VCaP (cell line): ENCODE results near the gene HIPK1.
"Not testable (repeated sequence)": the region's sequence is repeated elsewhere in the genome, so short reads cannot be mapped to it uniquely, and the experiment has no call there.

Experiments used
- H3K27ac ChIP-seq: fragments of 450-650 bp; 2 replicates; pipeline ENCODE4 v1.5.1; 2017
- TF ChIP-seq, protein P1 (sequence below): fragments of 450-650 bp; conservative IDR thresholded peaks from 2 replicates; pipeline ENCODE4 v1.5.1; 2017; ENCODE audit warnings: mild to moderate bottlenecking, moderate library complexity

HIPK1 gene

GRCh38 chr1:114008480-114008941 is 79.4 kb downstream of the HIPK1 start:
- H3K27ac ChIP-seq, result no peak overlapping the region
- TF ChIP-seq, protein P1, sequence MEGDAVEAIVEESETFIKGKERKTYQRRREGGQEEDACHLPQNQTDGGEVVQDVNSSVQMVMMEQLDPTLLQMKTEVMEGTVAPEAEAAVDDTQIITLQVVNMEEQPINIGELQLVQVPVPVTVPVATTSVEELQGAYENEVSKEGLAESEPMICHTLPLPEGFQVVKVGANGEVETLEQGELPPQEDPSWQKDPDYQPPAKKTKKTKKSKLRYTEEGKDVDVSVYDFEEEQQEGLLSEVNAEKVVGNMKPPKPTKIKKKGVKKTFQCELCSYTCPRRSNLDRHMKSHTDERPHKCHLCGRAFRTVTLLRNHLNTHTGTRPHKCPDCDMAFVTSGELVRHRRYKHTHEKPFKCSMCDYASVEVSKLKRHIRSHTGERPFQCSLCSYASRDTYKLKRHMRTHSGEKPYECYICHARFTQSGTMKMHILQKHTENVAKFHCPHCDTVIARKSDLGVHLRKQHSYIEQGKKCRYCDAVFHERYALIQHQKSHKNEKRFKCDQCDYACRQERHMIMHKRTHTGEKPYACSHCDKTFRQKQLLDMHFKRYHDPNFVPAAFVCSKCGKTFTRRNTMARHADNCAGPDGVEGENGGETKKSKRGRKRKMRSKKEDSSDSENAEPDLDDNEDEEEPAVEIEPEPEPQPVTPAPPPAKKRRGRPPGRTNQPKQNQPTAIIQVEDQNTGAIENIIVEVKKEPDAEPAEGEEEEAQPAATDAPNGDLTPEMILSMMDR, result no peak

DNA sequence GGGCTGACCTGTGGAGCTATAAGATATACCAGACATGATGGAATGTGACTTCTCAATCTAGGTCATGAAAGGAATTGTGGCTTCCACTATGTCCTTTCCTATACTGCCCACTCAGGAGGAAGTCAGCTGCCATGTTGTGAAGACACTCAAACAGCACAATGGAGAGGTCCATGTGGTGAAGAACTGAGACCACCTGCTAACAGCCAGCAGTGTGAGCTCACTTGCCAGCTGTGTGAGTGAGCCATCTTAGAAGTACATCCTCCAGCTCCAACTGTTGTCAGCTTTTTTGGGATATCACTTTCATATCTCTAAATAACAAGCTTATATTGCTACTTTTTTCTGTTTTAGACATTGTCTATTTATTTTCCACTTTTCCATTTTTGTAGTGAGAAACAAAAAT is 79.9 kb downstream of the HIPK1 start:
- H3K27ac ChIP-seq, result no peak overlapping the region
- TF ChIP-seq, protein P1, result no peak

GRCh38 chr1:114009393-114009792 is 80.3 kb downstream of the HIPK1 start:
- TF ChIP-seq, protein P1, result no peak
- H3K27ac ChIP-seq, result no peak overlapping the region

DNA sequence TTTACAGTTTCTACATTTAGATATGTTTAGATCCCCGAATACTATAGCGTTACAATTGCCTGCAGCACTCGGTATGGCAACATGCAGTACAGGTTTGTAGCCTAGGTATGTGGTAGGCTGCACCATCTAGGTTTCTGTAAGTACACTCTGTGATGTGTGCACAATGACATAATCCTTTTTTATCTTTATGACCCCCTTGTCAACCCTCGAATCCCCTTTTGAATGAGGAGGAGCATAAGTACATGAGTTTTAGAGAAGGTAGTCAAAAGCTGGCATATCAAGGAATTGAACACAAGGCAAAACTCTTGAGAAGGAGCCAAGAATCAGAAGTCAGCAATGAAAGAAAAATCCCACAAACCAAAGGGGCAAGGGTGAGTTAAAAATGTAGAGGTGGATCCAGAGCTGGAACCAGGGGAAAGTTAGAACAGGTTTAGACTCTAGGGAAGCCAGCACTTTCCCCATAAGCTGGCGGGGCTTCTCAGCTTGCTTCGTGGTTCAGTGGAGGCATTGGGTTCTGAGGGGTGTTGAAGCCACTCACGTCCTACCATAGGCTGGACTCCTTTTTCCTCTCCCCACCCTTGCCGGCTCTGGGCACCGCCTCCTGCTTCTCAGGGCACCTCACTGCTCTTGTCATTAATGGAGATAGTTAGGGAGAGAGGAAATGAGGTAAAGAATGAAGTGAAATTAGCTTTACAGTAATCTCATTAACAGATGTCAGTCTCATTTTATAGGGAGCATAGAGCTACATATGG is 81.5 kb downstream of the HIPK1 start:
- TF ChIP-seq, protein P1, result no peak
- H3K27ac ChIP-seq, result no peak overlapping the region

DNA sequence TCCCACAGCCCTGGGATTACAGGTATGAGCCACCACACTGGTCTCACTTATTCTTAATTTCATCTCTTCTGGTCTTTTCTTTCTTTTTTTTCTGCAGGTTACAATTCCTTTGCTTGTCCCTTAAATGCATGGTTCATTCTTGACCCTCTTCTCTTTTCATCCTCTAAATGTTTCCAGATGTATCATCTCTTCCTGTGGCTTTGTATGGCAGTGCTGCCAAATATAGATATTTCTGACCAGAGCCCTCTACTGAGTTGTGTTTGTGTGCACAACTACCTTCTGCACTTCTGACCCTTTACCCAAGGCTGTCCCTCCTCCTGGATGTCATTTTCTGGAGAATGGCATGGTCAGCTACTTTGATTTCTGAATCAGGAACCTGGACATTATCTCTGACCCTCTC is 82.7 kb downstream of the HIPK1 start:
- TF ChIP-seq, protein P1, result no peak
- no peak overlapping the region for H3K27ac ChIP-seq

DNA sequence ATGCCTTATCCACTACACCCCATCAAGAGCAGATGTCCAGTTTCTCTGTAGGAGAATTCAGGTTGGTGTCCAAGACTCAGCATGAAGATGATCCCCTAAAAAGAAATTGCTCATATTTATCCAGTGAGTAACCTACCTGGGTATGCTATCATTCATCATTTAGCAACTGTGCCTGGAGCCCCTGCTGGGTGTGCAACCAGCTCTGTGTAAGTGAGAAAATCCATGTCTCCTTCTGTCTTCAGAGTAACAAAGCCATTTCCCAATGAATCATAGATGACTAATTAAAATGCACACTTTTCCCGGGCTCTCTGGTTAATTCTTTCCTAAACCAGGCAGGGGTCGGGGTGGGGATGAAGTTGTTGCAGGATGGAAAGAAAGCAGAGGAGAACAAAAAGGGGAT is 86.0 kb downstream of the HIPK1 start:
- TF ChIP-seq, protein P1, result no peak
- no peak overlapping the region for H3K27ac ChIP-seq

GRCh38 chr1:114019724-114020123 is 90.6 kb downstream of the HIPK1 start:
- H3K27ac ChIP-seq, result not testable (repeated sequence)

GRCh38 chr1:114021665-114022099 is 92.6 kb downstream of the HIPK1 start:
- TF ChIP-seq, protein P1, result no peak
- no peak overlapping the region for H3K27ac ChIP-seq
